ENCODE measurements around the gene PRKAG2.

PRKAG2 gene

GRCh38 chr7:151630851-151631569 is 245.9 kb downstream of the PRKAG2 start:
- DNase-seq = no peak

GRCh38 chr7:151630358-151630757 is 246.6 kb downstream of the PRKAG2 start:
- no peak for DNase-seq

GRCh38 chr7:151629713-151630272 is 247.1 kb downstream of the PRKAG2 start:
- no peak for DNase-seq

GRCh38 chr7:151628846-151629604 is 247.9 kb downstream of the PRKAG2 start:
- no peak for DNase-seq

GRCh38 chr7:151626422-151627115 is 250.3 kb downstream of the PRKAG2 start:
- no peak for DNase-seq

- DNase-seq = no peak
Measured at GRCh38 chr7:151625606-151626005, 251.3 kb downstream of the PRKAG2 start.

GRCh38 chr7:151624246-151624928 is 252.5 kb downstream of the PRKAG2 start:
- DNase-seq = no peak

- DNase-seq = no peak
Measured at GRCh38 chr7:151623766-151624165, 253.1 kb downstream of the PRKAG2 start.

- DNase-seq = no peak
Measured at GRCh38 chr7:151621961-151622360, 255.0 kb downstream of the PRKAG2 start.

GRCh38 chr7:151616443-151617213 is 260.3 kb downstream of the PRKAG2 start:
- DNase-seq = no peak

- DNase-seq = no peak
Measured at GRCh38 chr7:151615784-151616183, 261.1 kb downstream of the PRKAG2 start.

- DNase-seq = no peak
Measured at GRCh38 chr7:151615058-151615457, 261.9 kb downstream of the PRKAG2 start.

- DNase-seq = no peak
Measured at GRCh38 chr7:151614019-151614418, 262.9 kb downstream of the PRKAG2 start.

- DNase-seq = no peak
Measured at GRCh38 chr7:151611878-151612277, 265.0 kb downstream of the PRKAG2 start.

- no peak for DNase-seq
Measured at GRCh38 chr7:151611041-151611440, 265.9 kb downstream of the PRKAG2 start.

- no peak for DNase-seq
Measured at GRCh38 chr7:151608031-151608551, 268.8 kb downstream of the PRKAG2 start.

GRCh38 chr7:151607464-151607867 is 269.4 kb downstream of the PRKAG2 start:
- DNase-seq = no peak

GRCh38 chr7:151603951-151604350 is 273.0 kb downstream of the PRKAG2 start:
- no peak for DNase-seq

GRCh38 chr7:151601521-151602305 is 275.2 kb downstream of the PRKAG2 start:
- no peak for DNase-seq

GRCh38 chr7:151600331-151600730 is 276.6 kb downstream of the PRKAG2 start:
- no peak for DNase-seq

Measured in activated CD4-positive, alpha-beta T cell treated with anti-CD3 and anti-CD28 coated beads for 1 hour (primary cell).